Keratinocyte (primary cell): ENCODE measurements around the gene STK17A. TPM values are rescaled to one million over a fixed set of nuclear protein-coding genes. Genes with fewer than 3 reads are reported as not detected.
A peak's percentile ranks its signal among the peaks of the same experiment; 100 is the strongest.

ENCODE experiments used
- DNase-seq: peaks from one replicate; pipeline ENCODE4 v3.0.0-alpha.2; 2011; ENCODE audit warnings: low read depth, missing footprints, low spot score
- FAIRE-seq: peaks from 2 replicates; lab custom pipeline; 2011; peaks lifted over from hg19 to GRCh38; lab: Jason Lieb, UNC
- H2AFZ ChIP-seq: 2 replicates; pipeline ENCODE4 v1.6.0; 2012; ENCODE audit warnings: low read length, control low read depth, inconsistent platforms; ENCODE audit not compliant: control insufficient read depth
- H3K27ac ChIP-seq: 2 replicates; pipeline ENCODE4 v1.5.1; 2011; ENCODE audit warnings: low read length; ENCODE audit not compliant: control insufficient read depth, insufficient read depth
- H3K27me3 ChIP-seq: 3 replicates; pipeline ENCODE4 v1.6.0; 2011; ENCODE audit warnings: low read length; ENCODE audit not compliant: control insufficient read depth, insufficient read depth; ENCODE audit errors: extremely low read depth
- H3K36me3 ChIP-seq, 2 experiments: 2 replicates in 1 of 2; 3 replicates in 1 of 2; pipeline ENCODE4 v1.5.1; 2011; ENCODE audit warnings: low read length in 2 of 2, mild to moderate bottlenecking in 1 of 2; ENCODE audit not compliant: control insufficient read depth in 2 of 2, insufficient read depth in 2 of 2; ENCODE audit errors: extremely low read depth in 1 of 2
- H3K4me1 ChIP-seq: 3 replicates; pipeline ENCODE4 v1.5.1; 2011; ENCODE audit warnings: low read length; ENCODE audit not compliant: control insufficient read depth, insufficient read depth; ENCODE audit errors: extremely low read depth
- H3K4me2 ChIP-seq: 3 replicates; pipeline ENCODE4 v1.6.0; 2011; ENCODE audit warnings: low read depth, low read length; ENCODE audit not compliant: control insufficient read depth, insufficient read depth; ENCODE audit errors: extremely low read depth
- H3K4me3 ChIP-seq, 3 experiments: fragments of 200-600 bp in 1 of 3; sonication (generic) in 1 of 3; 2 replicates in 2 of 3; 3 replicates in 1 of 3; pipeline ENCODE4 v1.5.1; 2011 to 2016; ENCODE audit warnings: low read length in 3 of 3, mild to moderate bottlenecking in 3 of 3, control low read depth in 2 of 3, inconsistent platforms in 1 of 3, low read depth in 1 of 3, mixed read lengths in 1 of 3, mixed run types in 1 of 3, moderate library complexity in 1 of 3; ENCODE audit not compliant: control insufficient read depth in 2 of 3, insufficient read depth in 2 of 3; ENCODE audit errors: extremely low read depth in 1 of 3
- H3K79me2 ChIP-seq: 2 replicates; pipeline ENCODE4 v1.6.0; 2012; ENCODE audit warnings: low read length; ENCODE audit not compliant: control insufficient read depth, insufficient read depth
- H3K9ac ChIP-seq: 3 replicates; pipeline ENCODE4 v1.6.0; 2011; ENCODE audit warnings: low read length; ENCODE audit not compliant: control insufficient read depth, insufficient read depth; ENCODE audit errors: extremely low read depth
- H3K9me1 ChIP-seq: 3 replicates; pipeline ENCODE4 v1.6.0; 2011; ENCODE audit warnings: low read length; ENCODE audit not compliant: control insufficient read depth, insufficient read depth; ENCODE audit errors: extremely low read depth
- H3K9me3 ChIP-seq: 2 replicates; pipeline ENCODE4 v1.5.1; 2012; ENCODE audit warnings: low read depth, low read length; ENCODE audit not compliant: control insufficient read depth
- H4K20me1 ChIP-seq: 3 replicates; pipeline ENCODE4 v1.6.0; 2011; ENCODE audit warnings: low read length; ENCODE audit not compliant: control insufficient read depth, insufficient read depth; ENCODE audit errors: extremely low read depth
- CTCF ChIP-seq, 3 experiments: IDR thresholded peaks in 1 of 3; conservative IDR thresholded peaks in 1 of 3; optimal IDR thresholded peaks in 1 of 3; 2 replicates in 2 of 3; 3 replicates in 1 of 3; pipeline versions ENCODE3 to v1.5.1; 2011; ENCODE audit warnings: low read length in 3 of 3, mild to moderate bottlenecking in 3 of 3, moderate library complexity in 2 of 3, control low read depth in 1 of 3, inconsistent platforms in 1 of 3; ENCODE audit not compliant: insufficient read depth in 2 of 3; ENCODE audit errors: extremely low read depth in 1 of 3
- EZH2 ChIP-seq: IDR thresholded peaks from one replicate; pipeline ENCODE4 v1.6.1; 2012; ENCODE audit warnings: inconsistent platforms, mild to moderate bottlenecking, low read length, moderate library complexity
- dilution Hi-C: fragments of 300-500 bp; cut with MboI; formaldehyde crosslinking; loops from one replicate; pipeline ENCODE4 v1.7.0; 2020; ENCODE audit warnings: low sequenced_read_pairs; ENCODE audit not compliant: extremely low pct_ligation_motif_present
- polyA plus RNA-seq, 5 experiments: library from polyadenylated mRNA; depleted of rRNA in 3 of 5; stranded (reverse) in 3 of 5; stranded (forward) in 1 of 5; unstranded in 1 of 5; fragments of >200 nt; gene quantifications; 1 replicate in 1 of 5; 2 replicates in 3 of 5; 3 replicates in 1 of 5; pipeline versions ENCODE4 v1.2.1 to v1.2.3, GENCODE V29; 2011 to 2012; ENCODE audit warnings: missing spikeins in 2 of 5, low read depth in 1 of 5, low replicate concordance in 1 of 5

STK17A gene
- polyA plus RNA-seq, 1 donor (not counting 4 experiments of a cell fraction or from before 2014, with no cell fraction given), result 81.3 TPM

- FAIRE-seq (peak; percentile 95), DNase-seq (peak; percentile 76)
- Histone ChIP-seq H3K4me3 (no peak overlapping the region), H3K36me3 (peaks cover 0 to 2% of the 10 kb centered on the region in 2 experiments), H3K27ac (peak overlapping the region; percentile 52), H3K9me1 (no peaks in the 10 kb centered on the region), H3K79me2 (no peaks in the 10 kb centered on the region), H2AFZ (peak overlapping the region; percentile 44), H3K9ac (no peak overlapping the region), H3K4me2 (peak overlapping the region; percentile 54), H4K20me1 (no peaks in the 10 kb centered on the region), H3K4me1 (peaks cover 17% of the 10 kb centered on the region), H3K9me3 (no peaks in the 10 kb centered on the region), H3K27me3 (no peaks in the 10 kb centered on the region)
- TF ChIP-seq CTCF (optimal IDR thresholded peaks at IDR 0.05 in 1 of 3, IDR thresholded peaks at IDR 0.05 in 1 of 3, conservative IDR thresholded peaks at IDR 0.05 in 1 of 3; ENCODE audit: extremely low read depth in 1 of 3, insufficient read depth in 2 of 3, low read length in 3 of 3) (no peak), EZH2 (no peak)
- dilution Hi-C loops, result no loop called here
Observed at GRCh38 chr7:43577485-43577951, 5.4 kb upstream of the STK17A start.

- no peaks in the 10 kb centered on the region for H3K27me3 ChIP-seq
- H2AFZ ChIP-seq, result no peak overlapping the region
- H3K4me2 ChIP-seq, result peak overlapping the region; percentile 89
- H3K79me2 ChIP-seq, result peaks cover 57% of the 10 kb centered on the region
- no peak for TF ChIP-seq EZH2
- peak in 2 of 3 experiments; percentile 5 to 57 for TF ChIP-seq CTCF (optimal IDR thresholded peaks at IDR 0.05 in 1 of 3, IDR thresholded peaks at IDR 0.05 in 1 of 3, conservative IDR thresholded peaks at IDR 0.05 in 1 of 3; ENCODE audit: extremely low read depth in 1 of 3, insufficient read depth in 2 of 3, low read length in 3 of 3)
- H3K36me3 ChIP-seq, result peaks cover 0 to 5% of the 10 kb centered on the region in 2 experiments
- H3K9ac ChIP-seq, result peak overlapping the region; percentile 81
- no peaks in the 10 kb centered on the region for H3K9me1 ChIP-seq
- FAIRE-seq, result no peak
- DNase-seq, result no peak
- no peaks in the 10 kb centered on the region for H3K9me3 ChIP-seq
- peaks cover 8% of the 10 kb centered on the region for H4K20me1 ChIP-seq
- dilution Hi-C loops, result no loop called here
- H3K4me1 ChIP-seq, result peaks cover 14% of the 10 kb centered on the region
- H3K4me3 ChIP-seq, result peak overlapping the region; percentile 82 to 94 (median 86)
- H3K27ac ChIP-seq, result peak overlapping the region; percentile 73
Observed at GRCh38 chr7:43583424-43584194, 701 bp downstream of the STK17A start.
